HFF-Myc (cell line): Measurements from ENCODE around the gene ARHGAP31.

Experiments used
- DNase-seq: peaks from one replicate; pipeline ENCODE4 v3.0.0-alpha.2; 2011; ENCODE audit warnings: low read depth; ENCODE audit errors: extremely low read depth
- H3K4me3 ChIP-seq: replicated peaks from 2 replicates; pipeline ENCODE4 v1.5.1; 2011; ENCODE audit warnings: low read depth, mild to moderate bottlenecking, control low read depth, low read length
- TF ChIP-seq, protein P1 (sequence below): IDR thresholded peaks from 2 replicates; pipeline ENCODE4 v1.5.1; 2012; ENCODE audit warnings: mild to moderate bottlenecking, low read depth, low read length, control low read depth; ENCODE audit errors: missing control alignments

Gene ARHGAP31

DNA sequence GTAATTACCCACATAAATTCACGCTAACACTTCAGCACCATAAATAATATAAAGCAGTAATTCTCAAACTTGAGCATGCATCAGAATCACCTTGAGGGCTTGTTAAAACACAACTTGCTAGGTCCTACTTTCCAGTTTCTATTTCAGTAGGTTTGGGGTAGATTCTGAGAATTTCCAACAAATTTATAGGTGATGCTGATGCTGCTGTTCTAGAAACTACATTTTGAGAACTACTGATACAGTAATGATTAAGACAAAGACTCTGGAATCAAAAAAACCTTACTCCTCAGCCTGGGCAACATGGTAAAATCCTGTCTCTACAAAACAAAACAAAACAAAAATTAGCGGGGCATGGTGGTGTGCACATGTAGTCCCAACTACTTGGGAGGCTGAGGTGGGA is 150.4 kb downstream of the ARHGAP31 start:
- TF ChIP-seq, protein P1, sequence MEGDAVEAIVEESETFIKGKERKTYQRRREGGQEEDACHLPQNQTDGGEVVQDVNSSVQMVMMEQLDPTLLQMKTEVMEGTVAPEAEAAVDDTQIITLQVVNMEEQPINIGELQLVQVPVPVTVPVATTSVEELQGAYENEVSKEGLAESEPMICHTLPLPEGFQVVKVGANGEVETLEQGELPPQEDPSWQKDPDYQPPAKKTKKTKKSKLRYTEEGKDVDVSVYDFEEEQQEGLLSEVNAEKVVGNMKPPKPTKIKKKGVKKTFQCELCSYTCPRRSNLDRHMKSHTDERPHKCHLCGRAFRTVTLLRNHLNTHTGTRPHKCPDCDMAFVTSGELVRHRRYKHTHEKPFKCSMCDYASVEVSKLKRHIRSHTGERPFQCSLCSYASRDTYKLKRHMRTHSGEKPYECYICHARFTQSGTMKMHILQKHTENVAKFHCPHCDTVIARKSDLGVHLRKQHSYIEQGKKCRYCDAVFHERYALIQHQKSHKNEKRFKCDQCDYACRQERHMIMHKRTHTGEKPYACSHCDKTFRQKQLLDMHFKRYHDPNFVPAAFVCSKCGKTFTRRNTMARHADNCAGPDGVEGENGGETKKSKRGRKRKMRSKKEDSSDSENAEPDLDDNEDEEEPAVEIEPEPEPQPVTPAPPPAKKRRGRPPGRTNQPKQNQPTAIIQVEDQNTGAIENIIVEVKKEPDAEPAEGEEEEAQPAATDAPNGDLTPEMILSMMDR, result no peak
- no peak for DNase-seq
- H3K4me3 ChIP-seq, result no peak overlapping the region

DNA sequence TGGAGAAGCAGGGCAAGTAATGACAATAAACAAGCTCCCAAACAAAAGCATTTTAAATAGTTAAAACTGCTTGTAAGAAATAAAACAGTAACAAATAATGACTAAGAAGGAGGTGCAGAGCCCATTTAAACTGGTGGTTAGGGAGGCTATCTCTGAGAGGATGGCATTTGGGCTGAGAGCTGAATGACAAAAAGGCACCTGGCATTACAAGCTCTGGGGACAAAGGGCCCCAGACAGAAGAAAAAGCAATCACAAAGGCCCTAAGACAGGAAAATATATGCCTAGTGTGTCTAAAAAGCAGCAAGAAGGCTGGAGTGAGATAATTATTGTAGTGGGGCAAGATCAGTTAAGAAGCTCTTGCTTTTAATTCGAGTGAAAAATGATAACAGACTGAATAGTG is 159.6 kb downstream of the ARHGAP31 start:
- TF ChIP-seq, protein P1, result no peak
- no peak for DNase-seq
- no peak overlapping the region for H3K4me3 ChIP-seq

DNA sequence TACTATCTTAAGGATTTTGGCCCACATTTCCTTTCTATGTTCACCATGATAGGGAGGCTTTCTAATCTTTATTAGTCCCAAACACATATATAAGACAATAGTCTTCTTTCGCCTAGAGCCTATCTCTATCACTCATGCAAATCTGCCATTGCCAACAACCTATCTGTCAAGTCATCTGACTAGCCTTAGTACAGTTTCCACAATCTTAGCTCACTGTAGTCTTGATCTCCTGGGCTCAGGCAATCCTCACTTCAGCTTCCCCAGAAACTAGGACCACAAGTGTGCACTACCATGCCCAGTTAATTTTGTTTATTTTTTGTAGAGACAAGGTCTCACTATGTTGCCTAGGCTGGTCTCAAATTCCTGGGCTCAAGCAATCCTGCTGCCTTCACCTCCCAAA is 162.3 kb downstream of the ARHGAP31 start:
- no peak for DNase-seq
- TF ChIP-seq, protein P1, result no peak
- H3K4me3 ChIP-seq, result no peak overlapping the region

DNA sequence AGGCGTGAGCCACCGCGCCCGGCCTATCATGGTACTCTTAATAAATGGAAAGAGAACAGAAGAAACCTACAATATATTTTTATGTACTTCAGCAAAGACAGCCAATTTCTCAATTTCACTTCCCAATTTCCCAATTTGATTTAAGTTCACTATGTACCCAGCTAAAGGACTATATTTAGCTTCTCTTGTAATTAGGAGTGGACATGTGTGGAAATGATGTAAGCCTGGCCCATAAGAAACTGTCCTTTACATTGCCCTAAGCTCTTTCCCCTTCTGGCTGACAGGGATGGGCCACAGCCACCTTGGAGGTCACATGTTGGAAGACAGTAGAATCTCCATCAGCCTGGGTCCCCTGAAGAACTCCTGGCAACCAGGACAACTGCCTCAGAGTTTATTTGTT is 163.1 kb downstream of the ARHGAP31 start:
- H3K4me3 ChIP-seq, result no peak overlapping the region
- TF ChIP-seq, protein P1, result no peak
- DNase-seq, result no peak

DNA sequence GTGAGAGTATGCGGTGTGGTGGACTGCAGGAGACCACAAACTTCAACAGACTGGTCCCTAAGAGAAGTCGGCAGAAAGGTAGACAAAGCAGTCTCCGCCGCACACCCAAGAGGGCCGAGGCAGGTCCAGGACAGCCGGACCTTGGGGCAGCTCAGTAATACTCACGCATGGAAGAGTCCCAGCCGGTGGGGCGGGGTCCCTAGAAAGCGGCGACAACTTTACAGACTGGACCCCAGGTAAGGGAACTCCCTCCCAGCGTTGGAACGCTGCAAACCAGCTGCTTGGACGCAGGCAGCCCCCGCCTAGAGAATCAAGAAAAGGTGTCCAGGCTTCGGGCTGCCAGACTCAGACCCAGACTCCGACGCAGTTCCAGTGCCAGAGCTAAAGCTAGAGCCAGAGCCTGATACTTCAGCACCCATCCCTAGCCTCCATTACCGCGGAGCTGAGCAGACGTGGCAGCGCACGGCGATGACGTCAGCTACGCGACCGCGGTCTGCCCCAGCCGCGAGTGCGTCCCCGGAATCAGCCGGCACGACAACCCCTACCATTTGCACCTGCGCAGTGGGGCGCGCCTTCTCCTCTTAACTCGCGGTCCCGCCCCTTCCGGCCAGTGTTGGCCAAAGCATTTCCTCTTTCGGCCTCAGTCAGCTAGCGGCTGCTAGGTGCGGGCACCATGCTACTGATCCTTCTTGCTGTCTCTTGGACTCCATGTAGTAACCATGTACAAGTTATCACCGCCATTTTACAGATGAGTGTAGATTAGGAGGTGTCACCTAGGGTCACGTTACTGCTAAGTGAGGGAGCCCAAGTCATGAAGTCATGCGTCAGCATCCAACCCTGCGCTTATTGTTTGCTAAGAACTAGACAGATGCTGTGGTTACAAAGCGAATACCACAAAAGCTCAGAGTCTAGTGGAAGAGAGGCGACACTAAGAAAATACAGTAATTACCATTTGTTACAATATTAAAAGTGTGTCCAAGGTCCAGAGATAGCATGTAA is 169.3 kb downstream of the ARHGAP31 start, which contains the start of gene TMEM39A:
TMEM39A (minus strand) TSS at position 445 of the 999 bp plus-strand sequence. CDS start 1,541 bp downstream, outside the sequence.
- H3K4me3 ChIP-seq, result peak within 1 kb of the TSS; percentile 88
- TF ChIP-seq, protein P1, result no peak
- peak; percentile 91 for DNase-seq

DNA sequence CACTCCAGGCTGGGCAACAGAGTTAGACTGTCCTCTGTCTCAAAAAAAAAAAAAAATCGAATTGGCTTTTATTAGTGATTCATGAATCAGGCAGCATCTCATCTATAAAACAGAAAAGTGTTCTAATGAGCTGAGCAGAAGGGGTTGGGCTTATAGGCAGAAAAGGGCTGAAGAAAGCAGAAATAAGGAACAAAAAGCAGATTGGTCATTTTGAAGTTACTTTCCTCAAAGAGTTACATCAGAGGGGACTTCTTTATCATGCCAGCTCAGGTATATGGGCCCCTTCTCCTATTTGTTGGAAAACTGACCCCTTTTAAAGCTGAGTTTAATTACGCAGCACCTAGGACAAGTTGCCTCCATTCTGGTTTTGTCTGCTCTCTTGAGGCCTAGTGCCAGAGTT is 173.9 kb downstream of the ARHGAP31 start:
- DNase-seq, result no peak
- TF ChIP-seq, protein P1, result no peak
- peak overlapping the region; percentile 76 for H3K4me3 ChIP-seq
